ENCODE measurements around the gene FUBP1.
"Not testable (repeated sequence)": the region's sequence is repeated elsewhere in the genome, so short reads cannot be mapped to it uniquely, and the experiment has no call there.

Gene FUBP1

DNA sequence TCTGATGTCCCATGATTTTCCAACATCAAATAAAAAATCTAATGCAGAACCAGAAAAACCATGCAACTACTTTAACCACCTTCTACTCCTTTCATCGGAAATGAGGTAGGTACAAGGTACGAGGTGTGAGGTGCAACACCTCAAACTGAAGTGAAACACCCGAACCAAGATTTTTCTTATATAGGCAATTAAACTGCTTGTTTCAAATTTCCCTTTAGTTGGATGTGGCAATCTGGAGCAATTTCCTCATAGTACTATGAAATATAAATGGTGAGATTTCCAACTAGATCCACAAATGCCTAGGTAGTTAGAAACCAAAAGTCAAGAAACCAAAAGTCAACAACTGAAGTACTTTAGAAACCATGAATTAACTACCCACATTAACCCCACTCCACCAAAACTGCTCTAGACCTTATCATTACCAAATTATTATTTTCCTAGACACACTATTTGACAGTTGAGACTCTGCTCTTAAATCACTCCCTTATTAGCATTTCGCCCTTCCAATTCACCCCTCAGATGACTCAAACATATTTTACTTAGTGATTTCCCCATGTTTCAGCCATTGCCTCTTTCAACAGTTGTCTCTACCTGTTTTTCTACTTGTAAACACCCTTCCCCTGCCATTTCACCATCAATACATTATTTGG lies 37.8 kb downstream of the FUBP1 start:
- no peak for DNase-seq

DNA sequence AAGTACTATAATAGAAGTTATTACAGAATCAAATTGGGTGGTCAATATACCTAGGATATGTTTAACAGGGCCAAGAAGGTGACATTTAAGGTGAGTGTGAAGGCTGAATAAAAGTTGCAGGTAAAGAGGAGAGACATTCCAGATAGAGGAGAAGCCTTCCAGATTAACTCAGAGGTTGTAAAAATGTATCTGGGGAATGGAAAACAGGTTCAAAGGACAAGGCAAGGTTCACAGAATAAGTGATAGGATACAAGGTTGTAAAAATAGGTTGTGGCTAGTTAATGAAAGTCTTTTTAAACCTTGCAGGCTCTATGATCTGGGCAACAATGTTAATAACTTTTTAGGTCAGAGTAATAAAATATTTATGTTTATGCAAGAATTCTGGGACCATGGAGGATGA lies 40.2 kb downstream of the FUBP1 start:
- DNase-seq, result no peak

DNA sequence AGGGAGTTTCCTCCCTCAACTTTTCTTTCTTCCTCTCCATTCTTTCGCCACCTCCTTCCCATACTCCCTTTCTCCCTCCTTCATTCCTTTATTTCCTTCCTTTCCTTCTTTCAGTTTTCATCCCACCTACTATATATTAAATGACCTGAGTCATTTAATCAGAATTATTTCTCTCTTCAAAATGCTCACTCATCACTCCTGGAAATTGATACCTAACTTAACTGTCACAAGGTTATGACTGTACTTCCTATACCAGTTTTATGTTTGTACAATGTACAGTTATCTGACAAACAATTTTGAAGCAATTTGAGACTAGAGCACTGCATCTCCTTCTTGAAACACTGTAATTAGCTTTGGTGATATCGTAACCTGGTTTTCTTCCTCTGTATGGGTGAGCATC lies 49.1 kb downstream of the FUBP1 start:
- DNase-seq, result no peak

DNA sequence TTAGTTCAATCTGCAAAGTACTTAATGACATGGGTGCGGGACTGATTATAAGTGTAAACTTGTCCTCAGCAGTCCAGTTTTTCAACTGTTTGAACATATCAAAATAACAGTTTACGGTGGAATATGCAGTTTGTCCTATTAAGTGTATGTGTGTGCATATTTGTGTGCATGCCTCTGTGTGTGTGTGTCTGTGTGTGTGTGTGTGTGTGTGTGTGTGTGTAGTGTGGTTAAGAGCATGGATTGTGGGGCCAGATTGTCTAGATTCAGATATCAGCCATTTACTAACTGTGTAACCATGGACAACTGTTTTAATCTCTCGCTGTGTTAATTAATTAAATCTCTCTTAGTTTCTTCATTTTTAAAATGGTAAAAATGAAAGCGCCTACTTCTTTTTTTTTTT lies 51.5 kb downstream of the FUBP1 start:
- DNase-seq, result no peak

DNA sequence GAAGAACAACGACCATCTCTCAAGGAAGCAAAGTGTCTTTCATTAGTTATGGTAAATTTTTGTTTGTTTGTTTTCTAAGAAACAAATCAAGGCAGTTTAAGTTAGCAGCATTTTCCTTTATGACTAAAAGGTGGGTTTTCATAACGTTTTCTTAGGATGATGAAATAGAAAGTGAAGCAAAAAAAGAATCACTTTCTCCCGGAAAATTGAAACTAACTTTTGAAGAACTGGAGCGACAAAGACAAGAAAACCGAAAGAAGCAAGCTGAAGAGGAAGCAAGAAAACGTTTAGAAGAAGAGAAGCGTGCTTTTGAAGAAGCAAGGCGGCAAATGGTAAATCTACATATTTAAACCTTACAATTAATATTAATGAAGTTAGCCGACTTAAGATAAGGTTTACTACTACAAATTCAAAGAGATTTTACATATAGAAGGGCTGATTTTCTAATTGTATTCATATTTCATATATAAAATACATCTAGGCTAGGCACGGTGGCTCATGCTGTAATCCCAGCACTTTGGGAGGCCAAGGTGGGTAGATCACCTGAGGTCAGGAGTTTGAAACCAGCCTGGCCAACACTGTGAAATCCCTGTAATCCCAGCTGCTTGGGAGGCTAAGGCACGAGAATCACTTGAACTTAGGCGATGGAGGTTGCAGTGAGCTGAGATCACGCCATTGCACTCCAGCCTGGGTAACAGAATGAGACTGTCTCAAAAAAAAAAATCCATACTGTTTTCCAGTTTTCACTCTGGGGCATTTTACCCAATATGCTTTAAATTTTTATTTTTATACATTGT lies 52.1 kb downstream of the FUBP1 start:
- DNase-seq, result no peak

DNA sequence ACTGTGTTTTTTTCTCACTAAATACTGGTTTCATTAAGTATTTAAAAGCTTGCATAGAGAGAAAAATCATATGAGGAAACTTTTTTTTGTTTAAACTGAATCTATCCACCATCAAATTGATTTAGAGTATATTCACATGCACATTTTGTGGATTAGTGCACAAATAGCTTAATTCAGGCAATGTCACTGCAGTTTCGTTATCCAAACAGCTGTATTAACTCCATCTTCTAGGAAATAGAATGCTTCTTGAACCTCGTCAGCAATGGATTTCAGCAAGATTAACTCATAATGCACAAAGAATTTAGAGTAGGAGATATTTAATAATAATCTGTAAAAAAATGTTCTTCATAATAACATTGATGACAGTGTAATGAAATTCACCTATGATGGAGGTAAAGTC lies 52.9 kb downstream of the FUBP1 start:
- DNase-seq, result no peak

DNA sequence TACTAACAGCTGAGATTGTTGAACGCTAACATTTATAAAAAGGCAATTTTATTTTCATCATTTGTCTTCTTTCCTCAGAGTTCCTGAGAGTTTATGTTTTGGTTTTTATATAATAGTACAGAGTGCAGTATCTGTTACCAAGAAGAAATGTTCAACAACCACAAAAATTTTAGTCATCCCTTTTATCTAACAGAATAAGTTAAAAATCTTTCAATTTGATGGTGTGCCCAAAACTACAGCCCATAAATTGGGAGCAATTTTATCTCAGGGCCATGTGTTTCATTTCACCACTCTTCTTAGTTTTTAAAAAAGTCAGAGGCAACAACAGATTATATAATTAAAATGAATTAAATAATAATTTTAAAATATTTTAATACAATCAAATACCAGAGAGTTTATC lies 53.4 kb downstream of the FUBP1 start:
- DNase-seq, result no peak

DNA sequence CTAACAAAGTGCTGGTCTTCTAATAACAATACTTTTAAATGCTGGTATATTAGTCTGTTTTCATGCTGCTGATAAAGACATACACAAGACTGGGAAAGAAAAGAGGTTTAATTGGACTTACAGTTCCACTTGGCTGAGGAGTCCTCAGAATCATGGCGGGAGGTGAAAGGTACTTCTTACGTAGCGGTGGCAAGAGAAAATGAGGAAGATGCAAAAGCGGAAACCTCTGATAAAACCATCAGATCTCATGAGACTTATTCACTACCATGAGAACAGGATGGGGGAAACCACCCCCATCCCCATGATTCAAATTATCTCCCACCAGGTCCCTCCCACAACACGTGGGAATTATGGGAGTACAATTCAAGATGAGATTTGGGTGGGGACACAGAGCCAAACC lies 60.0 kb downstream of the FUBP1 start:
- not testable (repeated sequence) for DNase-seq

DNA sequence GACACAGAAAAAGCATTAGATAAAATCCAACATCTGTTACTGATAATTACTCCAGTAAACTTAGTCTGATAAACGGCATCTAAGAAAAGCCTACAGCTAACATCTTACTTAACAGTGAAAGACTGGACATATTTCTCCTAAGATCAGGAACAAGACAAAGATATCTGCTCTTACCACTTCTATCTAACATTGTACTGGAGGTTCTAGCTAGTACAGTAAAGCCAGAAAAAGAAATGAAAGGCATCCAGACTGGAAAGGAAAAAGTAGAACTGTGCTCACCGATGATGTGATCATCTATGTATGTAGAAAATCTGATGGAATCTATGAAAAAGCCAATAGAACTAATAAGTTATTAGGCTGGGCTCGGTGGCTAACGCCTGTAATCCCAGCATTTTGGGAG lies 68.8 kb downstream of the FUBP1 start:
- no peak for DNase-seq

DNA sequence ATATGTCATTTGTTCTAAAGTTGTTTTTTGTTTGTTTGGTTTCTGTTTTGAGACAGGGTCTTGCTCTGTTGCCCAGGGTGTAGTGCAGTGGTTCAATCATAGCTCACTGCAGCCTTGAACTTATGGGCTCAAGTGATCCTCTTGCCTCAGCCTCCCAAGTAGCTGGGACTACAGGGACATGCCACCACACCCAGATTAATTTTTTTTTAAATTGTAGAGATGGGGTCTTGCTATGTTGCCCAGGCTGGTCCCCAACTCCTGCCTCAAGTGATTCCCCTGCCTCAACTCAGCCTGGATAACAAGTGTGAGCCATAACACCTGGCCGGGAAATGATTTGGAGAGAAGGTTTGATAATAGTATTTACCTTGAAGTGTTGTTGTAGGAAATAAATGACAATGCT lies 72.2 kb downstream of the FUBP1 start:
- no peak for DNase-seq

DNA sequence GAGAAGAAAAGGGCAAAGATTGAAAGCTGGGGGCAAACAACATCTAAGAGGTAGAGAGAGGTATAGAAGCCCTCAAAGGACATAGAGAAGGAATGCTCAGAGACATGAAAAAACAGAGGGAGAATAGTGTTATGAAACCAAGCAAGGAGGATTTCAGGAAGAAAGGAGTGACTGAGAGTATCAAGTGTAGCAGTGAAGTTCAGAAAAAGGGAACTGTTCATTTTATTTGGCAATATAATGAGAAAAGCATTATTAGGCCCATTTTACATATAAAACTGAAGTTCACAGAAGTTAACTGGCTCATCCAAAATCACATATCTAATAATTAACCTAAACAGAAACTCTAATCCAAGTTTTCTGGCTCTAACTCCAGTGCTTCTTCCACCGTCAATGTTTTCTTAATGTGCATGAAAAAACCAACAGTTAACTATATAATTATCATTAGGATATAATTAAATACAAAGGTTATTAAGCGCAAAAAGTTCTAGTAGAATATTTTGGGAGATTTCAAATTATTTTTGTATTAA lies 72.8 kb downstream of the FUBP1 start:
- no peak for DNase-seq

DNA sequence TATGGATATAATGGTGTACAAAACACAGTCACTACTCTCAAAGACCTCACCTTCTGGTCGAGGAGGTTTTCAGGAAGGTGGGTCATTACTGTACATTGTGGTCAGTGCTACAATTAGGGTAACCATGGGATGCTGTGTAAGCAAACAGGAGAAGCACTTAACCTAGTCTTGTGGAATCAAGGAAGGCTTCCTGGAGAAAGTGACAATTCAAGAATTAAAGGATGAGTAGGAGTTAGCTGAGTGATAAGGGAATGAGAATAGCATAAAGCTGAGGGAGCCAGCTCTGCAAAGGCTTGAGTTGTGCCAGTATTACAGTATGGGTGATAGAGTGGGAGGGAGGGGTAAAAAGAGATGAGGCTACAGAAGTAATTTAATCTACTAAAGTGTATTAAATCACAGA lies 73.3 kb downstream of the FUBP1 start:
- DNase-seq, result no peak

DNA sequence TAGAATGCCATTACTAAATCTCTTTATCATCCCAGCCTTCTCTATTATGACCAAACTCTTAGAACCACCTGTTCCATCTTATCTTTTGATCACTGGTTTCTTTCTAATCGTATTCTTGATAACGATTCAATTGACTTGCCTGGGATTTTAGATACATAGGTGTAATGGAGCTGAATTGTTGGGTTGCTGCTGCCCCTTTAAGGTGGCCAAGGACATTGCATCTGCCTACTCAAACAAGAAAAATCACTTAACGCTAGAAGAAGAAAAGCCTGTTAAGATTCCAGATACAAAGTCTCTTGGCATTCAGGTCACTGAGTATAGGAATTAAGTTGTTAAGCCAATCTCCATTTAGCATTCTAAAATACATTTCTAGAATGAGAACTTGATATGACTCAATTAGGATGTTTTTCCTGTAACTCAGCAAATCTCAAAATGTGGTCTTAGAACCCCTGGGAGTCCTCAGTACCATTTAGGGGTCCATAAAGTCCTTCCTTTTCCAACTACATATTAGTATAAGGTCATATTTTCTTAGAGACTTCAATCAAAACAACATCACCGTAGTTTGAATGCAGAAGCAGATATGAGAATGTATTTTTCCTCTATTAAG lies 78.1 kb downstream of the FUBP1 start:
- DNase-seq, result no peak

DNA sequence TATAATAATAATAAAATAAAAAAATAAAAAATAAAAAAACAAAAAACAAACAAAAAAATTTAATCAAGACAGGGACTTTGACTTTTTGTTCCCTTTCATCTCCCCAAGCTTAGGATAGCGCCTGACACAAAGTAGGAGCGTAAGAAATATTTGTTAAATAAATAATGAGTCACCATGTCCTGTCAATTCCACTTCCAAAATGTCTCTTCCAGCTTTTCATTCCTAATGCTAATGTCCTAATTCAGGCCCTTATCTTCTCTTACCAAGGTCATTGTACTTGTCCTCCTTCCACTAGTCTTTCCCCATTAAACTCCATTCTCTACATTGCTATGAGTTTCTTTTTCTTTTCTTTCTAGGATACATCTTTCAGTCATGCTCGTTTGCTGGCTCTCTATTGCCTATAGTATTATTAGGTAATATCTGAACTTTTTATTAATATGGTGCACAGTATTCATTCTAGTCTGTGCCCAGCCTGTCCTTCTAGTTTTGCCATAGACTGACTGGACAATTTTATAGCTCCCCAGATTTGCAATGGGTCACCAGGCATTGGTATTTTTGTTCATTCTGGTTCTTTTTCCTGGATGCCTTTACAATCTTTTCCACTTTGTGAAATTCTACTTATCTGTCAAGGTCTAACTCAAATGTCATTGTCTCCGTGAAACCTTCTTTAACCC lies 79.1 kb downstream of the FUBP1 start:
- DNase-seq, result no peak
